Measurements from ENCODE around the gene YBX3. TPM values are rescaled to one million over a fixed set of nuclear protein-coding genes. Genes with fewer than 3 reads are reported as not detected.
A peak's percentile ranks its signal among the peaks of the same experiment; 100 is the strongest.

YBX3 gene
- total and polyA plus RNA-seq, 8 donors: 241 to 444 (median 338) TPM

DNA sequence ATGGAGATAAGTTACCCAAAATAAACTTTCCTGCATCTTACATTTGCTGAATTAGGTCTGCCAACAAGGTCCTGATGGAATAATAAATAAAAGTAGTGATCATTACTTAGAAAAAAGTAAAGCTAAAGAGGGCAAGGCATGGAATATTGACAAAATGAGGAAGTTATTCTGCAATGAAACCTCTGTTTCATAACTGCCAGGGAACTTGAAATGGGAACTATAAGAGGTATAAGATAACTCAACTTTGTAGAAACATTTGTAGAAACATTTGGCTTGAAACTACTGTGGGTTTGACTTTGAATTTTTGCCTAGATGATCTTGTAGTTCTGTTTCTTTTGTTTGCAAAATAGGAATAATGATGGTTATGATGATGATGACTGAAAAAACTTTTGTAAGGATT is 18.7 kb upstream of the YBX3 start:
- TF ChIP-seq, protein P1, sequence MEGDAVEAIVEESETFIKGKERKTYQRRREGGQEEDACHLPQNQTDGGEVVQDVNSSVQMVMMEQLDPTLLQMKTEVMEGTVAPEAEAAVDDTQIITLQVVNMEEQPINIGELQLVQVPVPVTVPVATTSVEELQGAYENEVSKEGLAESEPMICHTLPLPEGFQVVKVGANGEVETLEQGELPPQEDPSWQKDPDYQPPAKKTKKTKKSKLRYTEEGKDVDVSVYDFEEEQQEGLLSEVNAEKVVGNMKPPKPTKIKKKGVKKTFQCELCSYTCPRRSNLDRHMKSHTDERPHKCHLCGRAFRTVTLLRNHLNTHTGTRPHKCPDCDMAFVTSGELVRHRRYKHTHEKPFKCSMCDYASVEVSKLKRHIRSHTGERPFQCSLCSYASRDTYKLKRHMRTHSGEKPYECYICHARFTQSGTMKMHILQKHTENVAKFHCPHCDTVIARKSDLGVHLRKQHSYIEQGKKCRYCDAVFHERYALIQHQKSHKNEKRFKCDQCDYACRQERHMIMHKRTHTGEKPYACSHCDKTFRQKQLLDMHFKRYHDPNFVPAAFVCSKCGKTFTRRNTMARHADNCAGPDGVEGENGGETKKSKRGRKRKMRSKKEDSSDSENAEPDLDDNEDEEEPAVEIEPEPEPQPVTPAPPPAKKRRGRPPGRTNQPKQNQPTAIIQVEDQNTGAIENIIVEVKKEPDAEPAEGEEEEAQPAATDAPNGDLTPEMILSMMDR (IDR thresholded peaks at IDR 0.05): no peak
- Histone ChIP-seq H3K36me3 (no peaks in the 10 kb centered on the region), H3K27ac (no peak overlapping the region), H3K9me3 (no peaks in the 10 kb centered on the region), H3K27me3 (no peaks in the 10 kb centered on the region), H3K4me3 (no peak overlapping the region), H3K4me1 (no peaks in the 10 kb centered on the region)
- ATAC-seq (no peak), DNase-seq (no peak), FAIRE-seq (no peak)
- intact Hi-C loops (cut with DNase I): no loop called here

DNA sequence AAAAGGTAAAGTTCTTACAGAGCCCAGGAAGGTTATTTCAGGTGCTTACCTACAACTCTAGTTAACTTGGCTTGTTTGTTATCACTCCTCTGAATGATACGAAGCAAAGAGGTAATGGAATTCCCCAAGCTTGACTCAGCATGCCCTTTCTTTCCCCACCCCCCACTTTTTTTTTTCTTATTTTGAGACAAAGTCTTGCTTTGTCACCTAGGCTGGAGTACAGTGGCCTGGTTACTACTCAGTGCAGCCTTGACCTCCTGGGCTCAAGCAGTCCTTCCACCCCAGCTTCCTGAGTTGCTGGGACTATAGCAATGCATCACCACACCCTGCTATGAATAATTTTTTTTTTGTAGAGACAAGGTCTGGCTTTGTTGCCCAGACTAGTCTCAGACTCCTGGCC is 17.1 kb upstream of the YBX3 start:
- FAIRE-seq: no peak
- Histone ChIP-seq H3K27me3 (no peaks in the 10 kb centered on the region), H3K4me3 (no peak overlapping the region), H3K27ac (peak overlapping the region in 1 of 4 donors; percentile 30), H3K9me3 (no peaks in the 10 kb centered on the region), H3K36me3 (no peaks in the 10 kb centered on the region), H3K4me1 (no peaks in the 10 kb centered on the region)
- WGBS, 2 donors: 17 to 27% methylated on average over 1 of the region's 1 CpG
- peak; percentile 31 to 94 (median 57) for ATAC-seq
- no peak for DNase-seq
- intact Hi-C loops (cut with DNase I): no loop called here
- TF ChIP-seq, protein P1 (IDR thresholded peaks at IDR 0.05): no peak

DNA sequence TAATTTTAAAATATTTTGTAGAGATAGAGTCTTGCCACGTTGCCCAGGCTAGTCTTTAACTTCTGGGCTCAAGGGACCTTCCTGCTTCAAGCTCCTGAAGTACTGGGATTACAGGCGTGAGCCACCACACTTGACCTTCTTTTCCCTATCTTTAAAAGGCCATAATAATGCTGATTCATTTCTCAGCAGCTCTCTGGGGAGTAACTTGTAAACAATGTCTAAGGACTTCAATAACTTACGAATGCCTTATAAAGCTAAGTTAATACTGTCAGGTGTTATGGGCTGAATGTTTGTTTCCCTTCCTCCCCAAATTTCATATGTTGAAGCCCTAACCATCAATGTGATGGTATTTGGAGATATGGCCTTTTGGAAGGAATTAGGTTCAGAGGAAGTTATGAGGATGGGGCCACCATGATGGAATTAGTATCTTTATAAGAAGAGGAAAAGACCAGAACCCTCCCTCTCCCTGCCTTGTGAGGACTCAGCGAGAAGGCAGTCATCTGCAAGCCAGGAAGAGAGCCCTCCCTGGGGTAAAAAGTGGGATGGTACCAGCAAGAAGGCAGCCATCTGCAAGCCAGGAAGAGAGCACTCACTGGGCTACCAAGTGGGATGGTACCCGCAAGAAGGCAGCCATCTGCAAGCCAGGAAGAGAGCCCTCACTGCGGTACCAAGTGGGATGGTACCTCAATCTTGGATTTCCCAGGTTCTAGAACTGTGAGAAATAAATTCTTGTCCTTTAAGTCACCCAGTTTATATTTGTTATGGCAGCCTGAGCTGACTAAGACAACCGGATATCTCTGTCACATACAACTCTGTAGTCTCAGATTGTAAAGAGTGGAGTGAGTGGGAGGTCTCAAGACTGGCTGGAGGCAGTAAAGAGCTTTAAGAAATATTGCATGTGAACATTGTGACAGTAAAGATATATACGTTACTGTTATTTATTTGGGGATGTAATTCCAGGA is 16.3 kb upstream of the YBX3 start:
- H3K4me1 ChIP-seq: no peaks in the 10 kb centered on the region
- H3K27ac ChIP-seq: no peak overlapping the region
- H3K27me3 ChIP-seq: no peaks in the 10 kb centered on the region
- DNase-seq (no peak), ATAC-seq (no peak), FAIRE-seq (no peak)
- intact Hi-C loops (cut with DNase I): no loop called here
- H3K9me3 ChIP-seq: no peaks in the 10 kb centered on the region
- WGBS, 2 donors: 84 to 90% methylated on average over 8 of the region's 8 CpGs
- TF ChIP-seq, protein P1 (IDR thresholded peaks at IDR 0.05): no peak
- H3K36me3 ChIP-seq: no peaks in the 10 kb centered on the region
- H3K4me3 ChIP-seq: no peak overlapping the region

DNA sequence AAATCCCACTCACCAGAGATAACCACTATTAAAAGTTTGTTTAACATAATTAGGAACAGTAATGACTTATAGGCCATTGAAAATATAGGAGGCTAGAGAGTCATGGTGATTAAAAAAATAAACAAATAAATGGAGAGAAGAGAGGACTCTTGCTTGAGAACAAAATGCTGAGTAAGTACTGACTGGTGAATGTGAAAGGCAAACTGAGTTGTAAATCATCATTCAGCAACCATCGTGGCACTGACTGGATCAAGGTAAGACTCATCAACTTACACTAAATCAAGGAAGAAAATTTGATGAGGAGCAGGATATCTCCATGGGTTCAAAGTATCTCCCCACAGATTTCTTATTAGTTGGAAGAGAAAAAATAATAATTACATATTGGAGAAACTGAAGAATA is 14.1 kb upstream of the YBX3 start:
- H3K36me3 ChIP-seq: no peaks in the 10 kb centered on the region
- H3K27ac ChIP-seq: no peak overlapping the region
- 56 to 70% methylated on average over 1 of the region's 1 CpG for WGBS, 2 donors
- H3K9me3 ChIP-seq: no peaks in the 10 kb centered on the region
- H3K27me3 ChIP-seq: no peaks in the 10 kb centered on the region
- intact Hi-C loops (cut with DNase I): no loop called here
- no peak for ATAC-seq
- H3K4me1 ChIP-seq: no peaks in the 10 kb centered on the region
- TF ChIP-seq, protein P1 (IDR thresholded peaks at IDR 0.05): no peak
- no peak for FAIRE-seq
- no peak overlapping the region for H3K4me3 ChIP-seq
- no peak for DNase-seq

DNA sequence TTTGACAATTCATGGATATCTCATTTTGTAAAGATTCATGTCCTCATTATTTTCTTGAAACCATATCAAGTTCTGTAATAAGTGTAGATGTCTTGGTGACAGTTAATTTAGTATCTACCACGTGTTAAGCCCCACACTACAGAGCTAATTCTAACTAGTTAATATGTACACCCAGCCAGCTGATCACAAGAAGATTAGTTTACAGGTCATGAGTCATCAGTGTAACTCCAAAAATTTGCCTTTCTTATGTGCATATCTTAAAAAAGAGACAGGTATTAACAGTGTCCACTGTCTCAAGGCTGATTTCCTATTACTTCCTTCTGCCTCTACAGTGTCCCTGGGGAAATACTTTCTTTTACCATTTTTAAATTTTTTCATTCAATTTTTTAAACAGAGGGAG is 13.3 kb upstream of the YBX3 start:
- WGBS, 2 donors: 25 to 39% methylated on average over 1 of the region's 1 CpG

More for the DNA sequence above, 13.3 kb upstream of the YBX3 start:
- ATAC-seq: no peak
- TF ChIP-seq, protein P1 (IDR thresholded peaks at IDR 0.05): no peak
- no peak overlapping the region for H3K27ac ChIP-seq
- H3K4me3 ChIP-seq: no peak overlapping the region
- H3K4me1 ChIP-seq: no peaks in the 10 kb centered on the region
- no peak for DNase-seq
- H3K9me3 ChIP-seq: no peaks in the 10 kb centered on the region
- intact Hi-C loops (cut with DNase I): no loop called here
- no peak for FAIRE-seq
- no peaks in the 10 kb centered on the region for H3K36me3 ChIP-seq
- no peaks in the 10 kb centered on the region for H3K27me3 ChIP-seq

All from pancreas (tissue), 10 donors.